OCI-LY7 (cell line): ENCODE results near the gene PTGES. TPM values are rescaled to one million over a fixed set of nuclear protein-coding genes. Genes with fewer than 3 reads are reported as not detected.
"Not testable (repeated sequence)": the region's sequence is repeated elsewhere in the genome, so short reads cannot be mapped to it uniquely, and the experiment has no call there.

Experiments used
- BruUV-seq: library from RNA; stranded (reverse); fragments of 400-500 nt; replicated peaks from 2 replicates; lab custom pipeline; 2021; lab: Mats Ljungman, UMichigan
- CTCF ChIA-PET: fragments of 300-600 bp; sonication (Branson Sonifier 250); formaldehyde crosslinking; loops from one replicate; lab custom pipeline; 2022; ENCODE audit warnings: antibody characterized with exemption; ENCODE audit not compliant: unreplicated experiment; lab: Charles Lee
- POLR2A ChIA-PET: fragments of 300-600 bp; sonication (Branson Sonifier 250); formaldehyde crosslinking; loops from one replicate; lab custom pipeline; 2022; ENCODE audit warnings: antibody characterized with exemption; lab: Charles Lee
- DNase-seq: peaks from one replicate; pipeline ENCODE4 v3.0.0-alpha.2; 2015; ENCODE audit warnings: low spot score
- H2AFZ ChIP-seq: fragments of 200-600 bp; sonication (generic), shearing (Covaris generic); 2 replicates; pipeline ENCODE4 v1.6.1; 2014; ENCODE audit warnings: mild to moderate bottlenecking, antibody characterized with exemption, low read length, moderate library complexity
- H3K27ac ChIP-seq: fragments of 200-600 bp; sonication (generic); 2 replicates; pipeline ENCODE4 v1.5.1; 2014; ENCODE audit warnings: mixed run types, low read depth, mild to moderate bottlenecking, moderate library complexity, low read length, inconsistent platforms; ENCODE audit not compliant: poor library complexity, severe bottlenecking
- H3K36me3 ChIP-seq: fragments of 200-600 bp; sonication (generic); 2 replicates; pipeline ENCODE4 v1.6.1; 2014; ENCODE audit warnings: mild to moderate bottlenecking, antibody characterized with exemption, low read length, moderate library complexity, mixed read lengths; ENCODE audit not compliant: insufficient read depth
- H3K4me1 ChIP-seq: fragments of 200-600 bp; sonication (generic); 2 replicates; pipeline ENCODE4 v1.5.1; 2014; ENCODE audit warnings: mild to moderate bottlenecking, low read length; ENCODE audit not compliant: insufficient read depth, poor library complexity, severe bottlenecking
- H3K4me2 ChIP-seq: fragments of 200-600 bp; sonication (generic); 2 replicates; pipeline ENCODE4 v1.6.1; 2014; ENCODE audit warnings: mild to moderate bottlenecking, low read length
- H3K4me3 ChIP-seq: fragments of 200-600 bp; sonication (generic); 2 replicates; pipeline ENCODE4 v1.5.1; 2014; ENCODE audit warnings: mild to moderate bottlenecking, low read depth, low read length; ENCODE audit not compliant: poor library complexity, severe bottlenecking
- H3K79me2 ChIP-seq: fragments of 200-600 bp; sonication (generic); 2 replicates; pipeline ENCODE4 v1.6.1; 2016; ENCODE audit warnings: low read depth, mild to moderate bottlenecking, low read length, moderate library complexity, mixed read lengths; ENCODE audit not compliant: insufficient read depth
- H3K9me2 ChIP-seq: fragments of 200-600 bp; sonication (generic); 2 replicates; pipeline ENCODE4 v1.6.1; 2016; ENCODE audit warnings: mild to moderate bottlenecking, low read length, mixed read lengths; ENCODE audit not compliant: insufficient read depth
- H3K9me3 ChIP-seq: fragments of 200-600 bp; sonication (generic); 2 replicates; pipeline ENCODE4 v1.6.1; 2014; ENCODE audit warnings: mild to moderate bottlenecking, mixed run types, low read length, mixed read lengths
- H4K20me1 ChIP-seq: fragments of 200-600 bp; sonication (generic); 2 replicates; pipeline ENCODE4 v1.6.1; 2014; ENCODE audit warnings: mild to moderate bottlenecking, antibody characterized with exemption, low read length, moderate library complexity, mixed read lengths; ENCODE audit not compliant: insufficient read depth
- CTCF ChIP-seq: fragments of 200-600 bp; sonication (generic); conservative IDR thresholded peaks from 2 replicates; pipeline ENCODE4 v1.5.1; 2014; ENCODE audit warnings: mild to moderate bottlenecking, antibody characterized with exemption, low read length, moderate library complexity, mixed read lengths
- EZH2phosphoT487 ChIP-seq: fragments of 200-600 bp; sonication (generic); IDR thresholded peaks from 2 replicates; pipeline ENCODE4 v1.6.1; 2018; ENCODE audit warnings: low read depth, borderline replicate concordance, mild to moderate bottlenecking, mixed run types, antibody characterized with exemption, low read length, moderate library complexity, mixed read lengths
- intact Hi-C: fragments of 100-400 bp; cut with micrococcal nuclease; formaldehyde crosslinking; loops from one replicate; pipeline ENCODE4 v1.10.0; 2022; ENCODE audit not compliant: unreplicated experiment
- total RNA-seq, 2 experiments: library from RNA; depleted of rRNA in 1 of 2; stranded (reverse); fragments of >200 nt in 1 of 2; shearing (Covaris generic) in 1 of 2; gene quantifications; 2 replicates each; pipeline ENCODE4 v1.2.3, GENCODE V29; 2014 to 2022

Gene PTGES
- total RNA-seq, 2 experiments from 2014 or later = not detected

GRCh38 chr9:129750013-129750638 lies 2.7 kb downstream of the PTGES start:
- intact Hi-C loops = no loop called here
- no TSS peak for BruUV-seq
- TF ChIP-seq CTCF (no peak), EZH2phosphoT487 (no peak)

GRCh38 chr9:129749575-129749974 lies 3.3 kb downstream of the PTGES start:
- Histone ChIP-seq H3K27ac (no peak overlapping the region), H3K9me3 (no peaks in the 10 kb centered on the region), H3K4me2 (no peak overlapping the region), H3K9me2 (no peaks in the 10 kb centered on the region), H3K4me1 (no peaks in the 10 kb centered on the region), H2AFZ (no peak overlapping the region), H4K20me1 (no peaks in the 10 kb centered on the region), H3K4me3 (no peak overlapping the region), H3K79me2 (no peaks in the 10 kb centered on the region), H3K36me3 (no peaks in the 10 kb centered on the region)
- CTCF ChIA-PET = no interaction called here
- no peak for DNase-seq
- intact Hi-C loops = no loop called here
- POLR2A ChIA-PET = no interaction called here
- BruUV-seq = no TSS peak
- TF ChIP-seq CTCF (no peak), EZH2phosphoT487 (no peak)

More at GRCh38 chr9:129750013-129750638, 2.7 kb downstream of the PTGES start:
- Histone ChIP-seq H4K20me1 (no peaks in the 10 kb centered on the region), H3K9me3 (no peaks in the 10 kb centered on the region), H3K9me2 (no peaks in the 10 kb centered on the region), H3K4me3 (no peak overlapping the region), H3K36me3 (no peaks in the 10 kb centered on the region), H3K4me2 (no peak overlapping the region), H3K79me2 (no peaks in the 10 kb centered on the region), H3K27ac (no peak overlapping the region), H3K4me1 (no peaks in the 10 kb centered on the region), H2AFZ (no peak overlapping the region)
- ChIA-PET POLR2A (no interaction called here), CTCF (no interaction called here)
- DNase-seq = no peak

- POLR2A ChIA-PET = not testable (repeated sequence)
These were observed 3.8 kb downstream of the PTGES start for GRCh38 chr9:129749052-129749451.

More at GRCh38 chr9:129749052-129749451, 3.8 kb downstream of the PTGES start:
- H3K79me2 ChIP-seq, CTCF ChIA-PET, H3K4me3 ChIP-seq, H3K27ac ChIP-seq, H3K9me3 ChIP-seq, H4K20me1 ChIP-seq, H3K4me1 ChIP-seq, DNase-seq, intact Hi-C loops, H2AFZ ChIP-seq, H3K36me3 ChIP-seq, H3K9me2 ChIP-seq, H3K4me2 ChIP-seq, BruUV-seq: not testable (repeated sequence)
